Measurements from ENCODE around the gene SLC36A1.

SLC36A1 gene

GRCh38 chr5:151534350-151534749 is 86.9 kb downstream of the SLC36A1 start:
- no peak for DNase-seq (ENCODE audit: low read depth in 2 of 2)

- no peak for DNase-seq (ENCODE audit: low read depth in 2 of 2)
Measured at GRCh38 chr5:151537044-151537443, 89.6 kb downstream of the SLC36A1 start.

- no peak for DNase-seq (ENCODE audit: low read depth in 2 of 2)
Measured at GRCh38 chr5:151541571-151541970, 94.2 kb downstream of the SLC36A1 start.
